Osteocyte (in vitro differentiated cells): Measurements from ENCODE around the gene FAM131C. TPM values are rescaled to one million over a fixed set of nuclear protein-coding genes. Genes with fewer than 3 reads are reported as not detected.

Experiments
- DNase-seq: peaks from one replicate; pipeline ENCODE4 v3.0.0; 2021; ENCODE audit warnings: mixed read lengths; ENCODE audit not compliant: unreplicated experiment; ENCODE audit errors: extremely low spot score
- H3K27ac Mint-ChIP-seq: one replicate; pipeline ENCODE4 v1.8.0; 2021; ENCODE audit warnings: mild to moderate bottlenecking, mixed read lengths; ENCODE audit not compliant: unreplicated experiment
- H3K27me3 Mint-ChIP-seq: one replicate; pipeline ENCODE4 v1.8.0; 2021; ENCODE audit warnings: mixed read lengths; ENCODE audit not compliant: unreplicated experiment
- H3K36me3 Mint-ChIP-seq: one replicate; pipeline ENCODE4 v1.8.0; 2021; ENCODE audit warnings: mixed read lengths; ENCODE audit not compliant: unreplicated experiment
- H3K4me1 Mint-ChIP-seq: one replicate; pipeline ENCODE4 v1.8.0; 2021; ENCODE audit warnings: mixed read lengths; ENCODE audit not compliant: unreplicated experiment
- H3K4me3 Mint-ChIP-seq: one replicate; pipeline ENCODE4 v1.8.0; 2021; ENCODE audit warnings: mild to moderate bottlenecking, moderate library complexity, mixed read lengths; ENCODE audit not compliant: unreplicated experiment
- H3K9me3 Mint-ChIP-seq: one replicate; pipeline ENCODE4 v1.8.0; 2021; ENCODE audit warnings: mixed read lengths; ENCODE audit not compliant: unreplicated experiment
- total RNA-seq: library from RNA; stranded (reverse); gene quantifications from 2 replicates; pipeline ENCODE4 v1.2.1, GENCODE V29; 2021
- TF ChIP-seq, protein P1 (sequence below): fragments of 200-600 bp; sonication (generic); IDR thresholded peaks from 2 replicates; pipeline ENCODE4 v1.5.0; 2021; ENCODE audit warnings: antibody characterized with exemption, mild to moderate bottlenecking, moderate library complexity

Gene FAM131C
- total RNA-seq, 1 donor from 2014 or later, result 0.73 TPM

DNA sequence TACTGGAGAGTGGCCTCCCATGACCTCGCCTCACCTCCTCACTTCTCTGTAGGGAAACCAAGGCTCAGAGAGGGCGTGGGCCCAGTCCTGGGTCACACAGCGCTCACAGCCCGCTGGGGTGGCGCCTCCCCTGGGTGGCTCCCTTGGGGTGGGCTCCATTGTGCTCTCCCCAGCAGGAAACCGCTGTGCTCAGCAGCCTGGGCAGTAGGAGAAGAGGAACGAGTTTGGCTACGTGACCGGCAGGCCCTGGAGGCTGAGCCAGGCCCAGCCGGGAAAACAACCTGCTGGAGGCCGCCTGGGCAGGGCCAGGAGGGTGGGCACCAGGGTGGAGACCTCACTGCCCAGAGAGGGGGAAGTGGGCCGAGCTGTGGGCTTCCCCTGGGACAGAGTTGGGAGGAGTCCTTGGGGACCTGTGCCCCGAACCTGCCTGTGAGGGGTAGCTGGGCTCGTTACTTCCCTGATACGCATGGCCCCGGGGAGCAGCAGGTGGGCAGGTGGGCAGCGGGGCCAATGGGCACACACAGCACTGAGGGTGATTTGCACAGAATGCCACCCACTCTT is 15.0 kb upstream of the FAM131C start:
- H3K27ac Mint-ChIP-seq, result no peak overlapping the region
- H3K27me3 Mint-ChIP-seq, result no peaks in the 10 kb centered on the region
- H3K4me3 Mint-ChIP-seq, result no peak overlapping the region
- H3K4me1 Mint-ChIP-seq, result peaks cover 11% of the 10 kb centered on the region
- H3K36me3 Mint-ChIP-seq, result no peaks in the 10 kb centered on the region
- no peak for DNase-seq
- no peaks in the 10 kb centered on the region for H3K9me3 Mint-ChIP-seq
- TF ChIP-seq, protein P1, sequence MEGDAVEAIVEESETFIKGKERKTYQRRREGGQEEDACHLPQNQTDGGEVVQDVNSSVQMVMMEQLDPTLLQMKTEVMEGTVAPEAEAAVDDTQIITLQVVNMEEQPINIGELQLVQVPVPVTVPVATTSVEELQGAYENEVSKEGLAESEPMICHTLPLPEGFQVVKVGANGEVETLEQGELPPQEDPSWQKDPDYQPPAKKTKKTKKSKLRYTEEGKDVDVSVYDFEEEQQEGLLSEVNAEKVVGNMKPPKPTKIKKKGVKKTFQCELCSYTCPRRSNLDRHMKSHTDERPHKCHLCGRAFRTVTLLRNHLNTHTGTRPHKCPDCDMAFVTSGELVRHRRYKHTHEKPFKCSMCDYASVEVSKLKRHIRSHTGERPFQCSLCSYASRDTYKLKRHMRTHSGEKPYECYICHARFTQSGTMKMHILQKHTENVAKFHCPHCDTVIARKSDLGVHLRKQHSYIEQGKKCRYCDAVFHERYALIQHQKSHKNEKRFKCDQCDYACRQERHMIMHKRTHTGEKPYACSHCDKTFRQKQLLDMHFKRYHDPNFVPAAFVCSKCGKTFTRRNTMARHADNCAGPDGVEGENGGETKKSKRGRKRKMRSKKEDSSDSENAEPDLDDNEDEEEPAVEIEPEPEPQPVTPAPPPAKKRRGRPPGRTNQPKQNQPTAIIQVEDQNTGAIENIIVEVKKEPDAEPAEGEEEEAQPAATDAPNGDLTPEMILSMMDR, result no peak

DNA sequence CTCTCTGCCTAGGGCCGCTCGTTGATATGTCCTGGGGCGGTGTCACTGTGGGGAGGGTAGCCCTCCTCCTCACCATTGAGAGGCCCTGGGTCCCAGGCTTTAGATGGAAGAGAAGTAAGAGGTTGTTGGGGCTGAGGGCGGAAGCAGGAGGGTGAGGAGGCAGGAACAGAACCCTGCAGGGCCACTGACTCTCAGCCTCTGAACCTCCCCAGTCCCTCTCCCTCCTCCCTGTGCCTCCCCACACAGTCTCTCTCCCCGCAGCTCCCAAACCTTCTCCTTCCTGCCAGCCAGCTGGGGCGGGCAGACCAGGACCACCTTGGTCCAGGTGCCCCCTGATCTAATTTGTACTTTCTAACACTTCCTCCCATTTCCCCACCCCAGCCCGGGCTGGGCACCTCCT is 14.3 kb upstream of the FAM131C start:
- Mint-ChIP-seq H3K9me3 (no peaks in the 10 kb centered on the region), H3K27me3 (no peaks in the 10 kb centered on the region), H3K27ac (no peak overlapping the region), H3K36me3 (no peaks in the 10 kb centered on the region), H3K4me3 (no peak overlapping the region), H3K4me1 (peaks cover 18% of the 10 kb centered on the region)
- DNase-seq, result no peak
- TF ChIP-seq, protein P1, result no peak

DNA sequence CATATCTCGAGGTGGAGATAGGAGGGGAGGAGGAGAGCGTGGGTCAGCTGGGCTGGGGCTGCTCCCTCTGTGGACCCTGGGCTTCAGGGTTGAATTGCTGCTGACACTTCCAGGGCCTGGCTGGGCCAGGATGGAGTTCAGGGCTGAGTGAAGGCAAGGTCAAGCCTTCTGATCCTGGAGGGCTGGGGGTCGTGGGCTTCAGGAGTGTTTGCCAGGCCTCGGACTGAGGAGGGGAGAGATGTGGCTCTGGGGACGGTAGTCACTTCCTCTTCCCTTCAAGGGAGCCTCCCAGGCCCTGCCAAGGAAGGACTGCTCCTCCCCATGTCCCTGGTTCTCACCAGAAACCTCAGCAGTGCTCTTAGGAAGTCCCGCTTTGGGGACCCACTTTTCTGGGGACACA is 12.1 kb upstream of the FAM131C start:
- no peaks in the 10 kb centered on the region for H3K36me3 Mint-ChIP-seq
- TF ChIP-seq, protein P1, result no peak
- no peaks in the 10 kb centered on the region for H3K27me3 Mint-ChIP-seq
- no peak overlapping the region for H3K4me3 Mint-ChIP-seq
- no peak for DNase-seq
- peak overlapping the region; percentile 57 for H3K27ac Mint-ChIP-seq
- H3K4me1 Mint-ChIP-seq, result peaks cover 22% of the 10 kb centered on the region
- no peaks in the 10 kb centered on the region for H3K9me3 Mint-ChIP-seq

DNA sequence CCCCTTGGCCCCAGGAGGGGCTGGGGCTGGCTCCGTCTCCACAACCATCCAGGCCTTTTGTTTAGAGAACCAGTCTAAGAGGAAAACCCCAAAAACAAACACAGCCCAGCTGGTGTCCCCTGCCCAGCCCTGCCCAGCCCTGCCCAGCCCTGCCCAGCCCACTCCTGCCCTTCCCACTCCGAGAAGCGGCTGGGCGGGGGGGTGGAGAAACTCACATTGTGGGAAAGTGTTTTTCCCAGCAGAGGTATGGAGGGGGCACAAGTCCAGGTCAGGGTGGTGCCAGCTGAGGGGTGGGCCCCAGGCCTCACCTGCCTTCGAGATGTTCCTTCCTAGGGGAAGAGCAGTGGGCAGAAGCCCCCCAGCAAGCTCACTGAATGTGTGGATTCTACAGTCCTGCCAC is 10.0 kb upstream of the FAM131C start:
- DNase-seq, result no peak

DNA sequence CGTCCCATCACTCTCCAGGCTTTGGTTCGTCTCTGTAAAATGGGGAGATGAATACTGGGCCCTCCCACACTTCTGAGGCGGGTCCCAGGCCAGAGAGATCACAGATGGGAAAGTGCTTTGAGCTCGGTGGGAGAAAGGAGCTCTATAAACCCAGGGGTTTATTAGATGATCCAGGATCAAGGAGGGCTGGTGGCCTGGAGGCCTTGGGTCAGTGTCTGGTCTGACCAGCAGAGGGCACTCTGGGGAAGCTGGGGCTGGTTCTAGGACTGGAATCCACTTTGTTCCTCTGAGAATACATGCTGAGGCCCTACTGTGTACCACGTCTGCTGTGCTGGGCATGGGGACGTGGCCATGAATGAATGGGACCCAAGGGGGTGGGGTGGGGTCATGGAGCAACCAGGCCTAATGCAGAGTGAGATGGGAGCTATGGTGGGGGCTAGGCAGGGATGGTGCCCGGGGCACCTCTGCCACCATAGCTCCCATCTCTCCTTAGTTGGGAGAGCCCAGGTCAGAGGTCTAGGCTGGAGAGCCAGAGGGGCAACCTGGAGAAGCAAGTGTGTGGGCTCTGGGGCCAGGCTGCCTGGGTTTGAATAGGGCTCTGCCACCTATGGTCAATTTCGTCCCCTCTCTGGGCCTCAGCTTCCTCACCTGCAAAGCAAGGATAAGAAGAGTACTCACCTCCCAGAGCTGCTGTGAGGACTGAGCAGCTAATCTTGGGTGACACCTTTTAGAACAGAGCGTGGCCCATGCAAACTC is 9.0 kb upstream of the FAM131C start:
- Mint-ChIP-seq H3K27ac (no peak overlapping the region), H3K9me3 (no peaks in the 10 kb centered on the region), H3K4me1 (peaks cover 22% of the 10 kb centered on the region), H3K27me3 (no peaks in the 10 kb centered on the region), H3K4me3 (no peak overlapping the region), H3K36me3 (no peaks in the 10 kb centered on the region)
- DNase-seq, result peak; percentile 91
- TF ChIP-seq, protein P1, result peak; percentile 89

More for the DNA sequence above, 10.0 kb upstream of the FAM131C start:
- TF ChIP-seq, protein P1, result no peak
- Mint-ChIP-seq H3K4me1 (peaks cover 22% of the 10 kb centered on the region), H3K27ac (no peak overlapping the region), H3K9me3 (no peaks in the 10 kb centered on the region), H3K4me3 (no peak overlapping the region), H3K36me3 (no peaks in the 10 kb centered on the region), H3K27me3 (no peaks in the 10 kb centered on the region)
